GM12878 (cell line): ENCODE data around the gene PDE6G. TPM values are rescaled to one million over a fixed set of nuclear protein-coding genes. Genes with fewer than 3 reads are reported as not detected.

Experiments used
- ATAC-seq: fragments of 200-7000 bp; cut with Tn5 transposase; 3 replicates; pipeline ENCODE4 v1.9.1; 2020; ENCODE audit warnings: mild to moderate bottlenecking, moderate library complexity
- BruUV-seq: library from RNA; stranded (reverse); fragments of 400-500 nt; replicated peaks from 2 replicates; lab custom pipeline; 2021; lab: Mats Ljungman, UMichigan
- CTCF ChIA-PET: fragments of 300-600 bp; sonication (Branson Sonifier 250); formaldehyde crosslinking; extraction: SDS; loops from one replicate; lab custom pipeline; 2021; ENCODE audit warnings: inconsistent platforms; lab: Yijun Ruan, JAX
- POLR2A ChIA-PET: fragments of 350-600 bp; formaldehyde crosslinking; extraction: SDS; loops from one replicate; lab custom pipeline; 2021; ENCODE audit warnings: inconsistent platforms; lab: Charles Lee
- RAD21 ChIA-PET: fragments of 300-600 bp; sonication (Branson Sonifier 250); formaldehyde crosslinking; loops from one replicate; lab custom pipeline; 2023; ENCODE audit warnings: antibody characterized with exemption; ENCODE audit not compliant: unreplicated experiment; lab: Charles Lee
- SMC1A ChIA-PET: fragments of 300-600 bp; sonication (Branson Sonifier 250); formaldehyde crosslinking; loops from one replicate; lab custom pipeline; 2023; ENCODE audit not compliant: unreplicated experiment, uncharacterized antibody; lab: Charles Lee
- DNase-seq: peaks from one replicate; pipeline ENCODE4 v3.0.0-alpha.2; 2011; ENCODE audit warnings: low read depth, low spot score
- FAIRE-seq: peaks from 3 replicates; lab custom pipeline; 2011; peaks lifted over from hg19 to GRCh38; lab: Jason Lieb, UNC
- H2AFZ ChIP-seq: 2 replicates; pipeline ENCODE4 v1.6.0; 2011; ENCODE audit warnings: low read depth, low read length, control low read depth; ENCODE audit not compliant: control insufficient read depth
- H3K27ac ChIP-seq: 2 replicates; pipeline ENCODE4 v1.5.1; 2011; ENCODE audit warnings: control low read depth; ENCODE audit not compliant: control insufficient read depth, insufficient read depth
- H3K27me3 ChIP-seq, 2 experiments: replicated peaks in 1 of 2; 2 replicates each; pipeline versions ENCODE4 v1.6.0 to v1.6.1; 2011; ENCODE audit warnings: low read length in 1 of 2; ENCODE audit not compliant: control insufficient read depth in 2 of 2, insufficient read depth in 2 of 2
- H3K36me3 ChIP-seq, 2 experiments: 2 replicates each; pipeline ENCODE4 v1.5.1; 2011; ENCODE audit warnings: low read length in 1 of 2; ENCODE audit not compliant: control insufficient read depth in 2 of 2, insufficient read depth in 2 of 2
- H3K4me1 ChIP-seq: 2 replicates; pipeline ENCODE4 v1.6.1; 2011; ENCODE audit warnings: mild to moderate bottlenecking, low read length, moderate library complexity, mixed read lengths; ENCODE audit not compliant: control insufficient read depth, insufficient read depth
- H3K4me2 ChIP-seq: 2 replicates; pipeline ENCODE4 v1.6.0; 2011; ENCODE audit warnings: control low read depth; ENCODE audit not compliant: control insufficient read depth, insufficient read depth
- H3K4me3 ChIP-seq: fragments of 200-600 bp; sonication (generic); 2 replicates; pipeline ENCODE4 v1.5.1; 2016
- H3K79me2 ChIP-seq: 2 replicates; pipeline ENCODE4 v1.6.0; 2011; ENCODE audit warnings: low read length; ENCODE audit not compliant: control insufficient read depth, insufficient read depth
- H3K9ac ChIP-seq: 2 replicates; pipeline ENCODE4 v1.8.0; 2011; ENCODE audit warnings: low read length, control low read depth, mixed read lengths; ENCODE audit not compliant: control insufficient read depth, insufficient read depth
- H3K9me3 ChIP-seq: replicated peaks from 3 replicates; pipeline ENCODE4 v1.5.1; 2011; ENCODE audit warnings: mild to moderate bottlenecking, low read length; ENCODE audit not compliant: control insufficient read depth, insufficient read depth
- H4K20me1 ChIP-seq: 2 replicates; pipeline ENCODE4 v1.6.0; 2011; ENCODE audit not compliant: control insufficient read depth, insufficient read depth
- CBX5 ChIP-seq: sonication (generic); IDR thresholded peaks from 2 replicates; pipeline ENCODE4 v1.6.1; 2016; ENCODE audit warnings: low read depth, moderate library complexity, mild to moderate bottlenecking, inconsistent platforms
- CHD4 ChIP-seq: fragments of 200-600 bp; sonication (generic); IDR thresholded peaks from 2 replicates; pipeline ENCODE4 v1.6.1; 2016; ENCODE audit warnings: mild to moderate bottlenecking
- ETV6 ChIP-seq, 2 experiments: fragments of 450-650 bp in 1 of 2; IDR thresholded peaks in 1 of 2; conservative IDR thresholded peaks in 1 of 2; 2 replicates each; pipeline ENCODE4 v1.6.1; 2014; ENCODE audit warnings: antibody characterized with exemption in 1 of 2, borderline replicate concordance in 1 of 2, low read depth in 1 of 2, mild to moderate bottlenecking in 1 of 2, moderate library complexity in 1 of 2
- KDM1A ChIP-seq: fragments of 200-600 bp; sonication (generic); IDR thresholded peaks from 2 replicates; pipeline ENCODE4 v1.6.1; 2016; ENCODE audit warnings: borderline replicate concordance
- KLF5 ChIP-seq: fragments of 450-650 bp; IDR thresholded peaks from 2 replicates; pipeline ENCODE4 v1.6.1; 2014; ENCODE audit warnings: mild to moderate bottlenecking; ENCODE audit not compliant: partially characterized antibody
- LARP7 ChIP-seq: fragments of 450-650 bp; IDR thresholded peaks from 2 replicates; pipeline ENCODE4 v1.6.1; 2017; ENCODE audit warnings: mild to moderate bottlenecking
- MEF2B ChIP-seq: fragments of 450-650 bp; IDR thresholded peaks from 2 replicates; pipeline ENCODE4 v1.6.1; 2018; ENCODE audit warnings: mild to moderate bottlenecking, moderate library complexity; ENCODE audit not compliant: partially characterized antibody, poor library complexity, severe bottlenecking
- NFYA ChIP-seq: IDR thresholded peaks from 2 replicates; pipeline ENCODE4 v1.6.1; 2011; ENCODE audit warnings: low read depth, mild to moderate bottlenecking, low read length, improper control_type of control experiment, borderline replicate concordance
- POLR2A ChIP-seq: IDR thresholded peaks from 2 replicates; pipeline ENCODE4 v1.6.1; 2011; ENCODE audit warnings: low read depth, mild to moderate bottlenecking, low read length
- RCOR1 ChIP-seq: conservative IDR thresholded peaks from 2 replicates; pipeline ENCODE4 v1.6.1; 2012; ENCODE audit warnings: low read depth, low read length, improper control_type of control experiment
- SREBF2 ChIP-seq: IDR thresholded peaks from 2 replicates; pipeline ENCODE4 v1.6.1; 2012; ENCODE audit warnings: mild to moderate bottlenecking, low read length
- STAT3 ChIP-seq: IDR thresholded peaks from 2 replicates; pipeline ENCODE4 v1.6.1; 2011; ENCODE audit warnings: low read depth, low read length, improper control_type of control experiment
- SUPT20H ChIP-seq: IDR thresholded peaks from 2 replicates; pipeline ENCODE4 v1.6.1; 2011; ENCODE audit warnings: low read depth, mild to moderate bottlenecking, low read length, moderate library complexity, borderline replicate concordance; ENCODE audit not compliant: control insufficient read depth
- TCF12 ChIP-seq: IDR thresholded peaks from 2 replicates; pipeline ENCODE4 v1.6.1; 2011; ENCODE audit warnings: low read depth, mild to moderate bottlenecking, low read length
- ZBTB11 ChIP-seq: fragments of 450-650 bp; formaldehyde crosslinking; IDR thresholded peaks from 2 replicates; pipeline ENCODE4 v1.5.0; 2022; ENCODE audit warnings: mild to moderate bottlenecking, missing genetic modification characterization
- WGBS: methylation state at CpG from one replicate; pipeline ENCODE4 v1.1.6; 2016; ENCODE audit warnings: low lambda C conversion rate; ENCODE audit not compliant: insufficient replicate concordance, insufficient coverage; ENCODE audit errors: missing lambda C conversion rate; 5-methylcytosine and 5-hydroxymethylcytosine counted together
- in situ Hi-C: fragments of 300-500 bp; cut with MboI; formaldehyde crosslinking; loops from 9 replicates; pipeline ENCODE4 v1.14.3; 2018; ENCODE audit warnings: mixed read lengths
- intact Hi-C: fragments of 100-400 bp; cut with micrococcal nuclease; formaldehyde crosslinking; loops from one replicate; pipeline ENCODE4 v1.14.2; 2022; ENCODE audit not compliant: unreplicated experiment
- polyA plus RNA-seq, 11 experiments: library from polyadenylated mRNA; depleted of rRNA in 4 of 11; unstranded in 6 of 11; stranded (reverse) in 5 of 11; fragments of >200 nt; fragmentation: Nextera tagmentation in 4 of 11; fragmentation: Illumina TruSeq in 1 of 11; extraction: Ambion mirVana in 4 of 11; extraction: Trizol in 1 of 11; gene quantifications; 1 replicate in 1 of 11; 2 replicates in 10 of 11; pipeline versions ENCODE4 v1.2.1 to v1.2.3, GENCODE V29; 2011 to 2016; ENCODE audit warnings: inconsistent platforms in 2 of 11, missing spikeins in 2 of 11, low read depth in 1 of 11
- total RNA-seq, 4 experiments: library from RNA; depleted of rRNA in 3 of 4; stranded (reverse); fragments of >200 nt in 3 of 4; fragmentation: Illumina TruSeq in 1 of 4; extraction: Trizol in 1 of 4; gene quantifications; 2 replicates each; pipeline versions ENCODE4 v1.2.1 to v1.2.3, GENCODE V29; 2013 to 2021

The PDE6G gene
- total and polyA plus RNA-seq, 10 of the 15 experiments (the other 5 are each of a cell fraction or from before 2014, with no cell fraction given), result 0.55 to 12.1 (median 4.3) TPM

DNA sequence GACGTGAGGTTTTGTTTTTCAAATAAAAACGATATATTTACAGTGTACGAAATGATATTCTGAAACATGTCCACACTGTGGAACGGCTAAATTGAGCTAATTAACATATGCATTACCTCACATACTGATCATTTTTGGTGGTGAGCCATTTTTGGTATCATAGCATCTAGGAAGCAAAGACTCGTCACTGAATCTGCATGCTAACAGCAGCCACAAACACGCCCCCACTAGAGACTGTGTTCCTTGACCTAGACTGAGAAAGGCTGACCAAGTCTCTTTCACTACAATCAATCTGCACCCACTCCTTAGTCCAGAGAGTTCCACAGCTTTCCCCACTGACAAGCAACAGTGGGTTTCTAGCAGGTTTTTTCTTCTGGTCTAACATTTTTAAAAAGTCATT is 48.9 kb downstream of the PDE6G start:
- BruUV-seq, result no TSS peak
- CTCF ChIA-PET, result interaction anchor here (0.6 to 1.8 kb wide), 5 partner anchors 9 to 316 kb away, joined by 3 to 5 read pairs (median 3); no protein-coding TSS in a partner anchor
- RAD21 ChIA-PET, result interaction anchor here (1.0 kb wide), 1 partner anchor 123 kb away, joined by 3 read pairs; no protein-coding TSS in a partner anchor
- no peaks in the 10 kb centered on the region for H3K4me1 ChIP-seq
- H4K20me1 ChIP-seq, result no peaks in the 10 kb centered on the region
- peaks cover 29 to 42% of the 10 kb centered on the region in 2 experiments for H3K36me3 ChIP-seq
- DNase-seq, result no peak
- no peak for ATAC-seq
- no peaks in the 10 kb centered on the region for H3K9me3 ChIP-seq
- POLR2A ChIA-PET, result interaction anchor here (0.6 to 1.1 kb wide), 3 partner anchors 10 to 530 kb away, joined by 3 read pairs; no protein-coding TSS in a partner anchor
- 75% methylated on average over 6 of the region's 6 CpGs for WGBS
- no peaks in the 10 kb centered on the region for H3K79me2 ChIP-seq
- H2AFZ ChIP-seq, result no peak overlapping the region
- no peak overlapping the region for H3K9ac ChIP-seq
- TF ChIP-seq RCOR1, result no peak
- no peak for TF ChIP-seq ZBTB11 (CRISPR knock-in tag)
- no peak for TF ChIP-seq KLF5
- no peak for TF ChIP-seq TCF12
- TF ChIP-seq SREBF2, result no peak
- no peak for TF ChIP-seq KDM1A
- TF ChIP-seq SUPT20H, result no peak
- no peak for TF ChIP-seq MEF2B
- no peak for TF ChIP-seq NFYA
- no peak for TF ChIP-seq CBX5
- TF ChIP-seq STAT3, result no peak
- no peak for TF ChIP-seq ETV6 (conservative IDR thresholded peaks at IDR 0.05 in 1 of 2, IDR thresholded peaks at IDR 0.05 in 1 of 2; ENCODE audit: borderline replicate concordance in 1 of 2, low read depth in 1 of 2)
- TF ChIP-seq POLR2A, result no peak
- TF ChIP-seq CHD4, result no peak
- no peak for TF ChIP-seq LARP7
- TF ChIP-seq, all 136 proteins: peak for 0
- intact Hi-C loops (no loop called here), in situ Hi-C loops (no loop called here)
- Histone ChIP-seq H3K27me3 (no peaks in the 10 kb centered on the region), H3K27ac (no peak overlapping the region), H3K4me2 (no peak overlapping the region), H3K4me3 (no peak overlapping the region)
- FAIRE-seq, result no peak
- SMC1A ChIA-PET, result no interaction called here
